Epithelial cell of proximal tubule (primary cell): ENCODE measurements around the gene B4GALT4. TPM values are rescaled to one million over a fixed set of nuclear protein-coding genes. Genes with fewer than 3 reads are reported as not detected.
A peak's percentile ranks its signal among the peaks of the same experiment; 100 is the strongest.

ENCODE experiments used
- DNase-seq: peaks from one replicate; pipeline ENCODE4 v3.0.0-alpha.2; 2011; ENCODE audit warnings: low read depth
- H3K4me3 ChIP-seq: 2 replicates; pipeline ENCODE4 v1.5.1; 2011; ENCODE audit warnings: low read depth, mild to moderate bottlenecking, low read length
- CTCF ChIP-seq: conservative IDR thresholded peaks from 2 replicates; pipeline ENCODE4 v1.5.1; 2012; ENCODE audit warnings: low read depth, mild to moderate bottlenecking, low read length
- total RNA-seq: library from RNA; depleted of rRNA; stranded (reverse); fragments of >200 nt; gene quantifications from 2 replicates; pipeline ENCODE4 v1.2.3, GENCODE V29; 2015

Gene B4GALT4
- total RNA-seq, 1 donor from 2014 or later = 21.9 TPM

GRCh38 chr3:119227070-119227850 is 13.4 kb downstream of the B4GALT4 start:
- no peak for TF ChIP-seq CTCF
- DNase-seq = no peak

GRCh38 chr3:119225121-119225520 is 15.6 kb downstream of the B4GALT4 start:
- DNase-seq = no peak
- TF ChIP-seq CTCF = no peak
- H3K4me3 ChIP-seq = no peak overlapping the region

More at GRCh38 chr3:119227070-119227850, 13.4 kb downstream of the B4GALT4 start:
- H3K4me3 ChIP-seq = no peak overlapping the region

- DNase-seq = no peak
- no peak overlapping the region for H3K4me3 ChIP-seq
- peak; percentile 14 for TF ChIP-seq CTCF
Measured at GRCh38 chr3:119223511-119223910, 17.2 kb downstream of the B4GALT4 start.

- DNase-seq = no peak
- no peak overlapping the region for H3K4me3 ChIP-seq
- no peak for TF ChIP-seq CTCF
Measured at GRCh38 chr3:119222391-119222790, 18.3 kb downstream of the B4GALT4 start.

- DNase-seq = no peak
- no peak for TF ChIP-seq CTCF
- no peak overlapping the region for H3K4me3 ChIP-seq
Measured at GRCh38 chr3:119221779-119222320, 18.8 kb downstream of the B4GALT4 start.

GRCh38 chr3:119220970-119221667 is 19.6 kb downstream of the B4GALT4 start:
- no peak for DNase-seq
- no peak overlapping the region for H3K4me3 ChIP-seq
- TF ChIP-seq CTCF = no peak
